ENCODE measurements around the gene COL1A1. TPM values are rescaled to one million over a fixed set of nuclear protein-coding genes. Genes with fewer than 3 reads are reported as not detected.

Gene COL1A1
- polyA plus RNA-seq, 1 donor (not counting 4 experiments of a cell fraction or from before 2014, with no cell fraction given), result 0.55 TPM

- no peak overlapping the region for H3K4me2 ChIP-seq (ENCODE audit: control insufficient read depth, extremely low read depth, insufficient read depth, low read depth, low read length)
- FAIRE-seq (no peak), DNase-seq (ENCODE audit: low read depth, low spot score) (no peak)
- peaks cover 7% of the 10 kb centered on the region for H4K20me1 ChIP-seq (ENCODE audit: control insufficient read depth, extremely low read depth, insufficient read depth, low read length)
- H2AFZ ChIP-seq (ENCODE audit: control insufficient read depth, low read length), result no peak overlapping the region
- H3K79me2 ChIP-seq (ENCODE audit: control insufficient read depth, insufficient read depth, low read length), result peaks cover 8% of the 10 kb centered on the region
- peaks cover 2% of the 10 kb centered on the region for H3K9me1 ChIP-seq (ENCODE audit: control insufficient read depth, extremely low read depth, insufficient read depth, low read length)
- TF ChIP-seq CTCF (optimal IDR thresholded peaks at IDR 0.05 in 1 of 3, IDR thresholded peaks at IDR 0.05 in 1 of 3, conservative IDR thresholded peaks at IDR 0.05 in 1 of 3; ENCODE audit: extremely low read depth in 1 of 3, insufficient read depth in 2 of 3, low read length in 3 of 3), result no peak
- TF ChIP-seq EZH2 (IDR thresholded peaks at IDR 0.05; ENCODE audit: low read length), result no peak
- H3K36me3 ChIP-seq (ENCODE audit: control insufficient read depth in 2 of 2, extremely low read depth in 1 of 2, insufficient read depth in 2 of 2, low read length in 2 of 2), result peaks cover 60 to 68% of the 10 kb centered on the region in 2 experiments
- no peak overlapping the region for H3K4me3 ChIP-seq (ENCODE audit: control insufficient read depth in 2 of 3, extremely low read depth in 1 of 3, insufficient read depth in 2 of 3, low read depth in 1 of 3, low read length in 3 of 3)
- dilution Hi-C loops (cut with MboI; ENCODE audit: extremely low pct_ligation_motif_present, low sequenced_read_pairs), result no loop called here
- H3K4me1 ChIP-seq (ENCODE audit: control insufficient read depth, extremely low read depth, insufficient read depth, low read length), result no peaks in the 10 kb centered on the region
- no peak overlapping the region for H3K27ac ChIP-seq (ENCODE audit: control insufficient read depth, insufficient read depth, low read length)
- H3K27me3 ChIP-seq (ENCODE audit: control insufficient read depth, extremely low read depth, insufficient read depth, low read length), result no peaks in the 10 kb centered on the region
- H3K9me3 ChIP-seq (ENCODE audit: control insufficient read depth, low read depth, low read length), result no peaks in the 10 kb centered on the region
- no peak overlapping the region for H3K9ac ChIP-seq (ENCODE audit: control insufficient read depth, extremely low read depth, insufficient read depth, low read length)
Observed at GRCh38 chr17:50139185-50139783, 62.1 kb downstream of the COL1A1 start.

- DNase-seq (ENCODE audit: low read depth, low spot score), result no peak
- no peaks in the 10 kb centered on the region for H3K27me3 ChIP-seq (ENCODE audit: control insufficient read depth, extremely low read depth, insufficient read depth, low read length)
- no peak overlapping the region for H3K4me3 ChIP-seq (ENCODE audit: control insufficient read depth in 2 of 3, extremely low read depth in 1 of 3, insufficient read depth in 2 of 3, low read depth in 1 of 3, low read length in 3 of 3)
- no peaks in the 10 kb centered on the region for H3K79me2 ChIP-seq (ENCODE audit: control insufficient read depth, insufficient read depth, low read length)
- H3K9ac ChIP-seq (ENCODE audit: control insufficient read depth, extremely low read depth, insufficient read depth, low read length), result no peak overlapping the region
- no peak overlapping the region for H3K4me2 ChIP-seq (ENCODE audit: control insufficient read depth, extremely low read depth, insufficient read depth, low read depth, low read length)
- no peak for TF ChIP-seq EZH2 (IDR thresholded peaks at IDR 0.05; ENCODE audit: low read length)
- TF ChIP-seq CTCF (optimal IDR thresholded peaks at IDR 0.05 in 1 of 3, IDR thresholded peaks at IDR 0.05 in 1 of 3, conservative IDR thresholded peaks at IDR 0.05 in 1 of 3; ENCODE audit: extremely low read depth in 1 of 3, insufficient read depth in 2 of 3, low read length in 3 of 3), result no peak
- no peaks in the 10 kb centered on the region for H3K9me1 ChIP-seq (ENCODE audit: control insufficient read depth, extremely low read depth, insufficient read depth, low read length)
- H3K4me1 ChIP-seq (ENCODE audit: control insufficient read depth, extremely low read depth, insufficient read depth, low read length), result no peaks in the 10 kb centered on the region
- no peak overlapping the region for H2AFZ ChIP-seq (ENCODE audit: control insufficient read depth, low read length)
- H4K20me1 ChIP-seq (ENCODE audit: control insufficient read depth, extremely low read depth, insufficient read depth, low read length), result peaks cover 4% of the 10 kb centered on the region
- dilution Hi-C loops (cut with MboI; ENCODE audit: extremely low pct_ligation_motif_present, low sequenced_read_pairs), result no loop called here
- no peaks in the 10 kb centered on the region for H3K9me3 ChIP-seq (ENCODE audit: control insufficient read depth, low read depth, low read length)
- no peak overlapping the region for H3K27ac ChIP-seq (ENCODE audit: control insufficient read depth, insufficient read depth, low read length)
- no peak for FAIRE-seq
- H3K36me3 ChIP-seq (ENCODE audit: control insufficient read depth in 2 of 2, extremely low read depth in 1 of 2, insufficient read depth in 2 of 2, low read length in 2 of 2), result peaks cover 47 to 62% of the 10 kb centered on the region in 2 experiments
Observed at GRCh38 chr17:50137042-50137441, 64.4 kb downstream of the COL1A1 start.

Data from keratinocyte (primary cell).